GM12878 (cell line): Measurements from ENCODE around the gene RASL12. TPM values are rescaled to one million over a fixed set of nuclear protein-coding genes. Genes with fewer than 3 reads are reported as not detected.

Experiments
- BACH1 ChIP-seq: fragments of 450-650 bp; IDR thresholded peaks from 2 replicates; pipeline ENCODE4 v1.6.1; 2017; ENCODE audit warnings: mild to moderate bottlenecking, borderline replicate concordance
- CEBPB ChIP-seq, 2 experiments: fragments of 150-350 bp in 1 of 2; IDR thresholded peaks; 2 replicates each; pipeline ENCODE4 v1.6.1; 2012 to 2014; ENCODE audit warnings: low read depth in 2 of 2, low read length in 2 of 2, borderline replicate concordance in 1 of 2, inconsistent platforms in 1 of 2
- CHD4 ChIP-seq: fragments of 200-600 bp; sonication (generic); IDR thresholded peaks from 2 replicates; pipeline ENCODE4 v1.6.1; 2016; ENCODE audit warnings: mild to moderate bottlenecking
- E2F4 ChIP-seq: IDR thresholded peaks from 2 replicates; pipeline ENCODE4 v1.6.1; 2012; ENCODE audit warnings: low read depth, low read length, improper control_type of control experiment
- HDAC2 ChIP-seq: fragments of 200-600 bp; sonication (generic); IDR thresholded peaks from 2 replicates; pipeline ENCODE4 v1.6.1; 2017
- IKZF1 ChIP-seq: fragments of 450-650 bp; conservative IDR thresholded peaks from 2 replicates; pipeline ENCODE4 v1.6.1; 2017; ENCODE audit warnings: antibody characterized with exemption, mild to moderate bottlenecking
- IKZF2 ChIP-seq, 2 experiments: fragments of 450-650 bp; IDR thresholded peaks; 2 replicates each; pipeline ENCODE4 v1.6.1; 2017; ENCODE audit warnings: mild to moderate bottlenecking in 2 of 2, moderate library complexity in 2 of 2
- LARP7 ChIP-seq: fragments of 450-650 bp; IDR thresholded peaks from 2 replicates; pipeline ENCODE4 v1.6.1; 2017; ENCODE audit warnings: mild to moderate bottlenecking
- MTA2 ChIP-seq: fragments of 450-650 bp; IDR thresholded peaks from 2 replicates; pipeline ENCODE4 v1.6.1; 2016; ENCODE audit warnings: low read depth, mild to moderate bottlenecking, moderate library complexity
- MTA3 ChIP-seq: IDR thresholded peaks from 2 replicates; pipeline ENCODE4 v1.6.1; 2012; ENCODE audit warnings: low read length, inconsistent platforms, borderline replicate concordance
- MYB ChIP-seq: fragments of 150-350 bp; IDR thresholded peaks from 2 replicates; pipeline ENCODE4 v1.6.1; 2014; ENCODE audit warnings: mild to moderate bottlenecking, low read depth, low read length, borderline replicate concordance
- NFYB ChIP-seq: IDR thresholded peaks from 2 replicates; pipeline ENCODE4 v1.6.1; 2011; ENCODE audit warnings: low read depth, mild to moderate bottlenecking, low read length, improper control_type of control experiment, moderate library complexity; ENCODE audit not compliant: insufficient read depth
- PBX3 ChIP-seq: IDR thresholded peaks from 2 replicates; pipeline ENCODE4 v1.6.1; 2011; ENCODE audit warnings: mild to moderate bottlenecking, low read depth, low read length, moderate library complexity; ENCODE audit not compliant: insufficient replicate concordance
- POLR2A ChIP-seq: IDR thresholded peaks from 2 replicates; pipeline ENCODE4 v1.6.1; 2011; ENCODE audit warnings: low read depth, mild to moderate bottlenecking, low read length
- POLR2AphosphoS2 ChIP-seq: IDR thresholded peaks from 2 replicates; pipeline ENCODE4 v1.6.1; 2011; ENCODE audit warnings: low read depth, mild to moderate bottlenecking, low read length, improper control_type of control experiment, moderate library complexity
- POU2F2 ChIP-seq: IDR thresholded peaks from 3 replicates; pipeline ENCODE4 v1.6.1; 2011; ENCODE audit warnings: low read depth, mild to moderate bottlenecking, low read length, borderline replicate concordance
- SKIL ChIP-seq: fragments of 450-650 bp; IDR thresholded peaks from 2 replicates; pipeline ENCODE4 v1.6.1; 2017; ENCODE audit warnings: mild to moderate bottlenecking, low read depth, inconsistent platforms; ENCODE audit not compliant: poor library complexity, severe bottlenecking
- SMARCA5 ChIP-seq: fragments of 450-650 bp; IDR thresholded peaks from 2 replicates; pipeline ENCODE4 v1.6.1; 2017; ENCODE audit warnings: mild to moderate bottlenecking
- STAT3 ChIP-seq: IDR thresholded peaks from 2 replicates; pipeline ENCODE4 v1.6.1; 2011; ENCODE audit warnings: low read depth, low read length, improper control_type of control experiment
- TBL1XR1 ChIP-seq: IDR thresholded peaks from 2 replicates; pipeline ENCODE4 v1.6.1; 2012; ENCODE audit warnings: low read depth, low read length, improper control_type of control experiment
- TCF7 ChIP-seq: IDR thresholded peaks from 2 replicates; pipeline ENCODE4 v1.6.1; 2014; ENCODE audit warnings: antibody characterized with exemption, borderline replicate concordance
- YY1 ChIP-seq: IDR thresholded peaks from 2 replicates; pipeline ENCODE4 v1.6.1; 2011; ENCODE audit warnings: low read depth, mild to moderate bottlenecking, low read length
- ZNF592 ChIP-seq: fragments of 450-650 bp; IDR thresholded peaks from 2 replicates; pipeline ENCODE4 v1.6.1; 2017; ENCODE audit warnings: mild to moderate bottlenecking, moderate library complexity
- polyA plus RNA-seq, 11 experiments: library from polyadenylated mRNA; depleted of rRNA in 4 of 11; unstranded in 6 of 11; stranded (reverse) in 5 of 11; fragments of >200 nt; fragmentation: Nextera tagmentation in 4 of 11; fragmentation: Illumina TruSeq in 1 of 11; extraction: Ambion mirVana in 4 of 11; extraction: Trizol in 1 of 11; gene quantifications; 1 replicate in 1 of 11; 2 replicates in 10 of 11; pipeline versions ENCODE4 v1.2.1 to v1.2.3, GENCODE V29; 2011 to 2016; ENCODE audit warnings: inconsistent platforms in 2 of 11, missing spikeins in 2 of 11, low read depth in 1 of 11
- total RNA-seq, 4 experiments: library from RNA; depleted of rRNA in 3 of 4; stranded (reverse); fragments of >200 nt in 3 of 4; fragmentation: Illumina TruSeq in 1 of 4; extraction: Trizol in 1 of 4; gene quantifications; 2 replicates each; pipeline versions ENCODE4 v1.2.1 to v1.2.3, GENCODE V29; 2013 to 2021

Gene RASL12
- total and polyA plus RNA-seq, 10 of the 15 experiments (the other 5 are each of a cell fraction or from before 2014, with no cell fraction given), result 0.06 to 0.10 TPM; not detected in 8

- TF ChIP-seq SKIL, result no peak
- no peak for TF ChIP-seq CHD4
- TF ChIP-seq TBL1XR1, result no peak
- no peak for TF ChIP-seq ZNF592
- no peak for TF ChIP-seq CEBPB (IDR thresholded peaks at IDR 0.05; ENCODE audit: borderline replicate concordance in 1 of 2, low read depth in 2 of 2, low read length in 2 of 2)
- TF ChIP-seq E2F4, result no peak
- peak; percentile 91 for TF ChIP-seq LARP7
- peak; percentile 94 for TF ChIP-seq POLR2A
- TF ChIP-seq IKZF1, result peak; percentile 80
- no peak for TF ChIP-seq HDAC2
- TF ChIP-seq NFYB, result no peak
- no peak for TF ChIP-seq MTA3
- no peak for TF ChIP-seq MYB
- no peak for TF ChIP-seq PBX3
- TF ChIP-seq YY1, result peak; percentile 88
- TF ChIP-seq IKZF2 (IDR thresholded peaks at IDR 0.05), result no peak
- TF ChIP-seq POU2F2, result 0 out of 3 replicates have a peak, but pooled peaks have one; percentile 51
- TF ChIP-seq STAT3, result no peak
- TF ChIP-seq MTA2, result no peak
- peak; percentile 55; the same call in 1 of the 2 replicates for TF ChIP-seq SMARCA5
- no peak for TF ChIP-seq TCF7
- peak; percentile 82 for TF ChIP-seq BACH1
- 0 out of 2 replicates have a peak, but pooled peaks have one; percentile 60 for TF ChIP-seq POLR2AphosphoS2
Observed at GRCh38 chr15:65028921-65029735, 38.7 kb downstream of the RASL12 start, which contains the start of gene MTFMT (continued).
